ENCODE measurements around the gene COL11A2. TPM values are rescaled to one million over a fixed set of nuclear protein-coding genes. Genes with fewer than 3 reads are reported as not detected.
A peak's percentile ranks its signal among the peaks of the same experiment; 100 is the strongest.

COL11A2 gene
- total and polyA plus RNA-seq, 8 donors = 0.15 to 3.1 (median 0.54) TPM

DNA sequence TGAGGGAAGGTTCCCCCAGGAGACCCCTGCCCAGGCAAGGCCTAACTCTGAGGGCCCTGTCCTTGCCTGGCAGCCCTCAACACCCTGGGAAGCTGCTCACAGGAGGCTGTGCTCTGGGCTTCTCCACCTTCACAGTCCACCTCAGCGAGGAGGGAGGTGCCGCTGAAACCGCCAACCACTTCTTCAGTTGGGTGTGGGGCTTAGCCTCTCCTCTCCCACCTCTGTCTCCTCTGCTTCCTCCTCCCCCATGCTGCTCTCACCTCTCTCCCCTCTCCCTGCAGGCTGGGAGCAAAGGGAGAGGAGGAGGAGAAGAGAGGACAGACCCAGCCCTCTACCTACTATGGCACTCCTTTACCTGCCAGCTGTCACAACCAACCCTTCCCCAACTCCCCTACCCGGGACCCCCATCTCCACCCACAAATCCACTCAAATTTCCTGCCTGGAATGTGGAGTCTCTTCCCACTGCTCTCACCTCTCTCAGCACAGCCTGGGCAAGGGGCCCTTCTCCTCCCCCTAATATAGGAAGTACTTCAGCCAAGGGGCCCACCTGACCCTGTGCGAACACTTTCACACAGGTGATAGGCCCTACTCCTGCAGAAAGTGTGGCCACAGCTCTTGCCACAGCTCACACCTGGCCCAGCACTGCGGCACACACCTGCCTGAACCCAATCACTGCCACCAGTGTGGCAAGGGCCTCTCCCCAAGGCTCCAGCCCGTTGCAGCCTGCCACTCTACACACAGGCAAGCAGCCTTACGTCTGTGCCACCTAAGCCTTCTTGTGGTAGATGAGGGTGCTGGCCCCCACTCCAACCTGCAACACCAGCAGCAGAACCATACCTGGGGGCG, 23.2 kb upstream of the COL11A2 start:
- Histone ChIP-seq H3K4me1 (peaks cover 0 to 5% (median 5%) of the 10 kb centered on the region in 3 donors), H3K27ac (no peak overlapping the region), H3K9me3 (no peaks in the 10 kb centered on the region), H3K36me3 (peaks cover 0 to 2% (median 0%) of the 10 kb centered on the region in 3 donors), H3K27me3 (no peaks in the 10 kb centered on the region), H3K4me3 (no peak overlapping the region)
- ATAC-seq (no peak), DNase-seq (peak in 1 of 6 donors; percentile 46), FAIRE-seq (no peak)
- TF ChIP-seq, protein P1, sequence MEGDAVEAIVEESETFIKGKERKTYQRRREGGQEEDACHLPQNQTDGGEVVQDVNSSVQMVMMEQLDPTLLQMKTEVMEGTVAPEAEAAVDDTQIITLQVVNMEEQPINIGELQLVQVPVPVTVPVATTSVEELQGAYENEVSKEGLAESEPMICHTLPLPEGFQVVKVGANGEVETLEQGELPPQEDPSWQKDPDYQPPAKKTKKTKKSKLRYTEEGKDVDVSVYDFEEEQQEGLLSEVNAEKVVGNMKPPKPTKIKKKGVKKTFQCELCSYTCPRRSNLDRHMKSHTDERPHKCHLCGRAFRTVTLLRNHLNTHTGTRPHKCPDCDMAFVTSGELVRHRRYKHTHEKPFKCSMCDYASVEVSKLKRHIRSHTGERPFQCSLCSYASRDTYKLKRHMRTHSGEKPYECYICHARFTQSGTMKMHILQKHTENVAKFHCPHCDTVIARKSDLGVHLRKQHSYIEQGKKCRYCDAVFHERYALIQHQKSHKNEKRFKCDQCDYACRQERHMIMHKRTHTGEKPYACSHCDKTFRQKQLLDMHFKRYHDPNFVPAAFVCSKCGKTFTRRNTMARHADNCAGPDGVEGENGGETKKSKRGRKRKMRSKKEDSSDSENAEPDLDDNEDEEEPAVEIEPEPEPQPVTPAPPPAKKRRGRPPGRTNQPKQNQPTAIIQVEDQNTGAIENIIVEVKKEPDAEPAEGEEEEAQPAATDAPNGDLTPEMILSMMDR (IDR thresholded peaks at IDR 0.05) = no peak
- WGBS, 2 donors = 74 to 80% methylated on average over 9 of the region's 9 CpGs
- intact Hi-C loops (cut with DNase I) = no loop called here

DNA sequence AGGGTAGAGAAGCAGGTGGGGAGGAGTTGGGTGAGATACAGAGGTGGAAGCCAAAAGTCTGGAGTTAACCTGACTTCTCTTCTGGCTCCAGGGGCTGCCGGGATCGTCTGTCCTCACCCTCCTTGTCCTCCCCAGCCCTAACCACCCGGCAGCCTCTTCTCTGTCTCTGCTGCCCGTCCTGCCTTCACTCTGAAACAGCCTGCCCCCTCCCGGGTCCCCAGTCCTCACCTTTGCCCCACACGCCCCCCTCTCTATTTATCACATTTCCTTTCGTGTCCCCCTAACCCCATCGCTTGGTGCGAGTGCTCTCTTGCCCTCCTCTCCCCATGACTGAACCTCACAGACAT, 21.7 kb upstream of the COL11A2 start:
- H3K4me1 ChIP-seq = peaks cover 0 to 5% (median 5%) of the 10 kb centered on the region in 3 donors
- H3K36me3 ChIP-seq = peaks cover 0 to 10% (median 0%) of the 10 kb centered on the region in 3 donors
- TF ChIP-seq, protein P1 (IDR thresholded peaks at IDR 0.05) = no peak
- H3K9me3 ChIP-seq = no peaks in the 10 kb centered on the region
- ATAC-seq (peak in 2 of 4 donors; percentile 2 to 11), DNase-seq (peak in 1 of 6 donors; percentile 23), FAIRE-seq (no peak)
- H3K27me3 ChIP-seq = no peaks in the 10 kb centered on the region
- H3K4me3 ChIP-seq = peak overlapping the region in 1 of 4 donors; percentile 26
- WGBS, 2 donors = 29 to 30% methylated on average over 8 to 9 of the region's 9 CpGs
- intact Hi-C loops (cut with DNase I) = no loop called here
- no peak overlapping the region for H3K27ac ChIP-seq

DNA sequence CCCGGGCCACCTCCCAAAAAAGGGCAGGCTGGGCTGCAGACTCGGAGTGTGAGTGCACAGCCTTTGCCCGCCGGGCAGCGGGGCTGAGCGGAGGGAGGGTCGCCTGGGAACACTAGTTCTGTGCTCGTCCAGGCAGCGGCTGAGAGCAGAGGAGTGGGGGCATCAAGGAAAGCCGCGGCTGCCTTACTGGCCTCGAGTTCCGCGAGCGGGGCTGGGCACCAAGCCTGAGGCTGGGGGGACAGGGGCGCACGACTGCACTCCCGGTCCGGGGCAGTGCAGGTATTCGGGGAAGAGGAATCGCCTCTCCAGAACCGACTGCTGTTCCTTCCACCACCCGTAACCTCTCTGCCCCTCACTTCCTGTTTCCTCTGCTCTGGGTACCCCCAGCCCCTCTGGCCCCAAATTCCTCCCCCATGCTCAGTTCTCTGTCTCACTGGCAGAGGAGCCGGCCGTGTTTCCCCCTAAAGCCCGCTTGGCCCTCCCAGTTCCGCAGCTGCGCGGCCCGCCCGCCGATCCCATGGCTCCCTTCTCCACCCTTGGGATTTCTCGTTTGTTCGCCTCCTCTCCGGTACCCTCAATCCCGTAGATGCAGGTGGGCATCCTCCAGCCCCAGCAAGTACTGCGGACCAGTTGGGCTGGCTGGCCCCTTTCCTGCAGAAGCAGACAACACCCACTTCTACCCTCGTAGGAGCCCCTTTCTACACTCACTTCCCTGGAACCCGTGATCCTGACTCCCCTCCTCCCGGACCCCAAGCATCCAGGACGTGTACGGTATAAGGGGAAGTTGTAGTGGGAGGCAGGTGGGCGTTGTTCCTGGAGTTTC, 21.1 kb upstream of the COL11A2 start:
- TF ChIP-seq, protein P1 (IDR thresholded peaks at IDR 0.05) = no peak
- intact Hi-C loops (cut with DNase I) = no loop called here
- peak; percentile 30 to 64 (median 42) for ATAC-seq
- Histone ChIP-seq H3K9me3 (no peaks in the 10 kb centered on the region), H3K36me3 (peaks cover 0 to 10% (median 0%) of the 10 kb centered on the region in 3 donors), H3K4me1 (peaks cover 0 to 5% (median 5%) of the 10 kb centered on the region in 3 donors), H3K27ac (no peak overlapping the region), H3K4me3 (peak overlapping the region; percentile 23 to 55 (median 26)), H3K27me3 (no peaks in the 10 kb centered on the region)
- peak in 5 of 6 donors; percentile 26 to 80 (median 48) for DNase-seq
- 0 to 1% methylated on average over 40 to 43 of the region's 43 CpGs for WGBS, 2 donors
- no peak for FAIRE-seq

DNA sequence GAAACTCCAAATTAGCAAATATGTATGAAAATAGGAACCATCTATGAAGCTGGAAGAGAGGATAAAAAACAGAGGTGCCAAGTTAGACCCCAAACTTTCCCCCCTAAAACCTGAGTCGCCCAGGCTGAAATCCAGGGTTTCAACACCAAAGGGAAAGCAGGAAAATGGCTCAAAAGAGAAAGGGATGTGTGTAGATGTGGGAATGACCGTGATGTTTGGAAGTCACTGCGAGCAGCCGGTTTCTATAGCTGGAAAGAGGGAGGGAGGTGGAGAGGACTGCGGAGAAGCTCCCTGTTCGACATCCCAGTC, 20.5 kb upstream of the COL11A2 start:
- no peak for FAIRE-seq
- H3K4me1 ChIP-seq = peaks cover 0 to 5% (median 5%) of the 10 kb centered on the region in 3 donors
- H3K36me3 ChIP-seq = peaks cover 0 to 10% (median 0%) of the 10 kb centered on the region in 3 donors
- no peak for DNase-seq
- no peak overlapping the region for H3K27ac ChIP-seq
- WGBS, 2 donors = 2 to 4% methylated on average over 6 of the region's 6 CpGs
- no peaks in the 10 kb centered on the region for H3K9me3 ChIP-seq
- TF ChIP-seq, protein P1 (IDR thresholded peaks at IDR 0.05) = no peak
- intact Hi-C loops (cut with DNase I) = no loop called here
- peak in 1 of 4 donors; percentile 4 for ATAC-seq
- no peaks in the 10 kb centered on the region for H3K27me3 ChIP-seq
- H3K4me3 ChIP-seq = peak overlapping the region; percentile 23 to 55 (median 26)
